ENCODE measurements around the gene SNAI3. TPM values are rescaled to one million over a fixed set of nuclear protein-coding genes. Genes with fewer than 3 reads are reported as not detected.
A peak's percentile ranks its signal among the peaks of the same experiment; 100 is the strongest.

The SNAI3 gene
- total and polyA plus RNA-seq, 8 donors, result 0.19 to 1.9 (median 0.72) TPM

- Histone ChIP-seq H3K4me1 (peaks cover 0 to 15% (median 4%) of the 10 kb centered on the region in 3 donors), H3K36me3 (peaks cover 0 to 12% (median 4%) of the 10 kb centered on the region in 3 donors), H3K27ac (peak overlapping the region in 2 of 4 donors; percentile 64 to 70), H3K27me3 (no peaks in the 10 kb centered on the region), H3K9me3 (no peaks in the 10 kb centered on the region), H3K4me3 (peak overlapping the region in 1 of 4 donors; percentile 26)
- DNase-seq (no peak), FAIRE-seq (no peak), ATAC-seq (no peak)
- TF ChIP-seq CTCF (IDR thresholded peaks at IDR 0.05), result no peak
- 80 to 87% methylated on average over 31 of the region's 31 CpGs for WGBS, 2 donors
- intact Hi-C loops (cut with DNase I), result no loop called here
These were observed 16.3 kb upstream of the SNAI3 start for GRCh38 chr16:88702371-88703210.

- FAIRE-seq (no peak), DNase-seq (no peak), ATAC-seq (no peak)
- H3K27ac ChIP-seq, result peak overlapping the region in 2 of 4 donors; percentile 63 to 70
- no peaks in the 10 kb centered on the region for H3K27me3 ChIP-seq
- 82 to 85% methylated on average over 30 of the region's 30 CpGs for WGBS, 2 donors
- peaks cover 0 to 7% (median 4%) of the 10 kb centered on the region in 3 donors for H3K4me1 ChIP-seq
- no peak for TF ChIP-seq CTCF (IDR thresholded peaks at IDR 0.05)
- peak overlapping the region in 1 of 4 donors; percentile 17 for H3K4me3 ChIP-seq
- H3K9me3 ChIP-seq, result no peaks in the 10 kb centered on the region
- intact Hi-C loops (cut with DNase I), result no loop called here
- peaks cover 0 to 12% (median 4%) of the 10 kb centered on the region in 3 donors for H3K36me3 ChIP-seq
These were observed 15.5 kb upstream of the SNAI3 start for GRCh38 chr16:88701581-88702370.

- intact Hi-C loops (cut with DNase I), result no loop called here
- DNase-seq, result peak in 3 of 6 donors; percentile 33 to 86 (median 44)
- WGBS, 2 donors, result 76 to 79% methylated on average over 37 to 42 of the region's 42 CpGs
- FAIRE-seq, result no peak
- Histone ChIP-seq H3K4me3 (peak overlapping the region in 1 of 4 donors; percentile 17), H3K4me1 (peaks cover 0 to 7% (median 4%) of the 10 kb centered on the region in 3 donors), H3K27me3 (no peaks in the 10 kb centered on the region), H3K9me3 (no peaks in the 10 kb centered on the region), H3K36me3 (peaks cover 0 to 12% (median 4%) of the 10 kb centered on the region in 3 donors), H3K27ac (peak overlapping the region in 2 of 4 donors; percentile 63 to 70)
- TF ChIP-seq CTCF (IDR thresholded peaks at IDR 0.05), result no peak
- ATAC-seq, result peak in 3 of 4 donors; percentile 38 to 73 (median 68)
These were observed 14.6 kb upstream of the SNAI3 start for GRCh38 chr16:88700636-88701482.

GRCh38 chr16:88700322-88700635 lies 14.0 kb upstream of the SNAI3 start:
- FAIRE-seq (no peak), DNase-seq (no peak), ATAC-seq (no peak)
- intact Hi-C loops (cut with DNase I), result no loop called here
- no peak for TF ChIP-seq CTCF (IDR thresholded peaks at IDR 0.05)
- peaks cover 0 to 6% (median 4%) of the 10 kb centered on the region in 3 donors for H3K4me1 ChIP-seq
- no peaks in the 10 kb centered on the region for H3K9me3 ChIP-seq
- WGBS, 2 donors, result 85 to 88% methylated on average over 14 of the region's 14 CpGs
- H3K36me3 ChIP-seq, result peaks cover 0 to 12% (median 4%) of the 10 kb centered on the region in 3 donors
- no peak overlapping the region for H3K4me3 ChIP-seq
- no peaks in the 10 kb centered on the region for H3K27me3 ChIP-seq
- H3K27ac ChIP-seq, result peak overlapping the region in 2 of 4 donors; percentile 15 to 50
